Uterus (tissue), 4 donors: Measurements from ENCODE around the gene RBMS3. TPM values are rescaled to one million over a fixed set of nuclear protein-coding genes. Genes with fewer than 3 reads are reported as not detected.

Experiments
- DNase-seq, 2 donors: peaks; one replicate each; pipeline ENCODE4 v3.0.0-alpha.2; 2019 to 2020
- H3K27ac ChIP-seq, 2 donors: fragments of 200-600 bp; sonication (generic); 1 replicate in 1 of 2; 2 replicates in 1 of 2; pipeline ENCODE4 v1.5.1; 2016 to 2018
- H3K27me3 ChIP-seq, 2 donors: fragments of 200-600 bp; sonication (generic); one replicate each; pipeline ENCODE4 v1.5.1; 2018 to 2019; ENCODE audit warnings: control low read depth in 1 of 2
- H3K36me3 ChIP-seq, 2 donors: fragments of 200-600 bp; sonication (generic); one replicate each; pipeline ENCODE4 v1.5.1; 2019; ENCODE audit warnings: control low read depth in 1 of 2
- H3K4me1 ChIP-seq, 2 donors: fragments of 200-600 bp; sonication (generic); one replicate each; pipeline ENCODE4 v1.5.1; 2018 to 2019; ENCODE audit warnings: control low read depth in 1 of 2
- H3K4me3 ChIP-seq, 2 donors: fragments of 200-600 bp; sonication (generic); 1 replicate in 1 of 2; 2 replicates in 1 of 2; pipeline ENCODE4 v1.5.1; 2018 to 2019; ENCODE audit warnings: mild to moderate bottlenecking in 1 of 2
- H3K9me3 ChIP-seq, 2 donors: fragments of 200-600 bp; sonication (generic); one replicate each; pipeline ENCODE4 v1.5.1; 2019; ENCODE audit warnings: control low read depth in 1 of 2
- POLR2A ChIP-seq, 2 donors: fragments of 450-650 bp; IDR thresholded peaks; one replicate each; pipeline ENCODE4 v1.6.1; 2016; ENCODE audit warnings: antibody characterized with exemption in 2 of 2, mild to moderate bottlenecking in 1 of 2, moderate library complexity in 1 of 2
- intact Hi-C: fragments of 100-400 bp; cut with DNase I; formaldehyde crosslinking; loops from one replicate; pipeline ENCODE4 v1.15.1; 2023; ENCODE audit warnings: low total_unique reads
- total RNA-seq, 4 donors: library from RNA; depleted of rRNA in 3 of 4; stranded (reverse); fragments of >200 nt in 3 of 4; gene quantifications; one replicate each; pipeline versions ENCODE4 v1.1.0 to v1.2.4, GENCODE V29; 2014 to 2023
- TF ChIP-seq, protein P1 (sequence below), 4 experiments: fragments of 200-600 bp in 2 of 4; fragments of 450-650 bp in 2 of 4; sonication (generic) in 2 of 4; IDR thresholded peaks; one replicate each; pipeline ENCODE4 v1.5.1; 2016 to 2019; ENCODE audit warnings: antibody characterized with exemption in 4 of 4, mild to moderate bottlenecking in 2 of 4, moderate library complexity in 1 of 4
- donor health status: DM: yes; HTN: yes; CAD: no.

The RBMS3 gene
- total RNA-seq, 4 donors from 2014 or later, result 45.9 to 113 (median 75.4) TPM

DNA sequence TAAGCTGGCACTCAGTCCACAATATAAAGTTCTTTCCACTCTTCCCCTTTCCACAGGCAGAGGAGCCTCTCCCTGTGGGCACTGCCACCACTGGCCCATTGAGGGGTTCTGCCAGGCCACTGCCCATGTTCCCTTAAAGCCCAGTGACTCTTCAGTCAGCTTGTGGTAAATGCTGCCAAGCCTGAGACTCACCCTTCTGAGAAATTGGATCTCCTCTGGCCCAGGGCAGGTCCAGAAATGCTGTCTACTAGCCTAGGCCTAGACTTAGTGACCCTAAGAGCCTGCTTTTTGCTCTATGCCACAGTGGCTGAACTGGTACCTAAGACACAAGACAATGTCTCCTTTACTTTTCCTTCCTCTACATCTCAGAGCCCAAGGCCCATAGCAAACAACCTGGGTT lies 295.8 kb downstream of the RBMS3 start:
- no peak for DNase-seq
- TF ChIP-seq, protein P1, sequence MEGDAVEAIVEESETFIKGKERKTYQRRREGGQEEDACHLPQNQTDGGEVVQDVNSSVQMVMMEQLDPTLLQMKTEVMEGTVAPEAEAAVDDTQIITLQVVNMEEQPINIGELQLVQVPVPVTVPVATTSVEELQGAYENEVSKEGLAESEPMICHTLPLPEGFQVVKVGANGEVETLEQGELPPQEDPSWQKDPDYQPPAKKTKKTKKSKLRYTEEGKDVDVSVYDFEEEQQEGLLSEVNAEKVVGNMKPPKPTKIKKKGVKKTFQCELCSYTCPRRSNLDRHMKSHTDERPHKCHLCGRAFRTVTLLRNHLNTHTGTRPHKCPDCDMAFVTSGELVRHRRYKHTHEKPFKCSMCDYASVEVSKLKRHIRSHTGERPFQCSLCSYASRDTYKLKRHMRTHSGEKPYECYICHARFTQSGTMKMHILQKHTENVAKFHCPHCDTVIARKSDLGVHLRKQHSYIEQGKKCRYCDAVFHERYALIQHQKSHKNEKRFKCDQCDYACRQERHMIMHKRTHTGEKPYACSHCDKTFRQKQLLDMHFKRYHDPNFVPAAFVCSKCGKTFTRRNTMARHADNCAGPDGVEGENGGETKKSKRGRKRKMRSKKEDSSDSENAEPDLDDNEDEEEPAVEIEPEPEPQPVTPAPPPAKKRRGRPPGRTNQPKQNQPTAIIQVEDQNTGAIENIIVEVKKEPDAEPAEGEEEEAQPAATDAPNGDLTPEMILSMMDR (IDR thresholded peaks at IDR 0.05), result no peak
- TF ChIP-seq POLR2A (IDR thresholded peaks at IDR 0.05), result no peak
- Histone ChIP-seq H3K27ac (no peak overlapping the region), H3K4me1 (no peaks in the 10 kb centered on the region), H3K27me3 (no peaks in the 10 kb centered on the region), H3K9me3 (no peaks in the 10 kb centered on the region), H3K36me3 (peaks cover 0 to 2% of the 10 kb centered on the region in 2 donors), H3K4me3 (no peak overlapping the region)
- intact Hi-C loops, result no loop called here

DNA sequence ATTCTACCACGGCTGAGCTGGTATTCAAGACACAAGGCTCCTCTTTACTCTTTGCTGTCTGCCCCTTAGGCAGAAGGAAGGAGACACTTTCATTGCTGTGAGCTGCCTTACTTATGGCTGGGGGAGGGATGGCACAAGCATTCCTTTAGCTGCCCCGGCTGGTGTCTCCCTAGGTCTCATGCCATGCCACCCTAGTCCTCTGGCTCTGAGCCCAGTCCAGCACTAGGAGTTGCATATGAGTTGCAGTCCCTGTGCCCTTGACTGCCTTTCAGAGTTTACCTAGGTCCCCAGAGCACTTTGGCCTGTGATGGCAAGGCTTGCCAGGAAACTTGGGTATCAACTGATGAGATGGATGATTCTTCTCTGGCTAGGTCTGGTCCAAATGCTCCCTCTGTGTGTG lies 296.4 kb downstream of the RBMS3 start:
- no peaks in the 10 kb centered on the region for H3K9me3 ChIP-seq
- TF ChIP-seq POLR2A (IDR thresholded peaks at IDR 0.05), result no peak
- TF ChIP-seq, protein P1 (IDR thresholded peaks at IDR 0.05), result no peak
- no peaks in the 10 kb centered on the region for H3K4me1 ChIP-seq
- peaks cover 0 to 2% of the 10 kb centered on the region in 2 donors for H3K36me3 ChIP-seq
- H3K27ac ChIP-seq, result no peak overlapping the region
- DNase-seq, result no peak
- intact Hi-C loops, result no loop called here
- no peak overlapping the region for H3K4me3 ChIP-seq
- H3K27me3 ChIP-seq, result no peaks in the 10 kb centered on the region

DNA sequence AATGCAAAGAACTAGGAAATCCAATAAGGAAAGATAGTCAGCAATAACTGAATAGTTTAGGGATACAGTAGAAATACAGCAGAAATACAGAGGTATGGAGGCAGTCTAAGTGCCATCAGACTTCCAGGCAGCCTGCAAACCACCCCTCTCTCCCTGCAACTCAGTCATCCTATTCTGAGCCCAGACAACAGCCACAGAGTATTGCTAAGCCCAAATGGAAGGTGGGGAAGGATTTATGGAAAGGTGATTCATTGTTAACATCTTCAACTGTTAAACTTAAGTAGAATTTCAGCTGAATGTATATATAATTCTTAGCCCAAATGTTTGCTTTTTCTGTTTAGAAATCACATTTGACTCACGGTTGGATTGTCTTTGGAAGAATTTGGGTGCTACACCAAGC lies 300.4 kb downstream of the RBMS3 start:
- intact Hi-C loops, result no loop called here
- DNase-seq, result no peak
- Histone ChIP-seq H3K9me3 (no peaks in the 10 kb centered on the region), H3K4me3 (no peak overlapping the region), H3K36me3 (peaks cover 0 to 2% of the 10 kb centered on the region in 2 donors), H3K4me1 (no peaks in the 10 kb centered on the region), H3K27ac (no peak overlapping the region), H3K27me3 (no peaks in the 10 kb centered on the region)
- TF ChIP-seq, protein P1 (IDR thresholded peaks at IDR 0.05), result no peak
- TF ChIP-seq POLR2A (IDR thresholded peaks at IDR 0.05), result no peak

DNA sequence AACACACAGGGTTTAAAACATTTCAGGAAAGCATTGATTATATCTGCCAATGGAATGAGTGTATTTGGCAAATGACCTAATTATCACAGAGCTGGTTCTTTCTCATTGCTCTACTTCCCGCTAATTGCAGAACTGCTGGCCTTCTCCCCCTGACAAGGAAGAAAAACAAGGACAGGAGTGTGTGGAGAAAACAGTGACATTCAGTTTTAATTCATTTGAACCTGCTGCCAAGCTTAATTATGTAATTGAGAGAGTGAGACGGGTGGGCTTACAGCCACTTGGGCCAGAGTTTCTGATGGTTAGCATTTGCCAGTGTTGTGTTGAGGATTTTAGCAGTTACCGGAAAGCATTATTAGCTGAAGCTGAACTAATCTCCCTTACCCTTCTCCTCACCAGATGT lies 301.4 kb downstream of the RBMS3 start:
- H3K9me3 ChIP-seq, result no peaks in the 10 kb centered on the region
- no peaks in the 10 kb centered on the region for H3K27me3 ChIP-seq
- DNase-seq, result no peak
- no peak overlapping the region for H3K4me3 ChIP-seq
- intact Hi-C loops, result no loop called here
- peaks cover 0 to 2% of the 10 kb centered on the region in 2 donors for H3K36me3 ChIP-seq
- H3K27ac ChIP-seq, result no peak overlapping the region
- H3K4me1 ChIP-seq, result no peaks in the 10 kb centered on the region
- TF ChIP-seq, protein P1 (IDR thresholded peaks at IDR 0.05), result no peak
- no peak for TF ChIP-seq POLR2A (IDR thresholded peaks at IDR 0.05)

DNA sequence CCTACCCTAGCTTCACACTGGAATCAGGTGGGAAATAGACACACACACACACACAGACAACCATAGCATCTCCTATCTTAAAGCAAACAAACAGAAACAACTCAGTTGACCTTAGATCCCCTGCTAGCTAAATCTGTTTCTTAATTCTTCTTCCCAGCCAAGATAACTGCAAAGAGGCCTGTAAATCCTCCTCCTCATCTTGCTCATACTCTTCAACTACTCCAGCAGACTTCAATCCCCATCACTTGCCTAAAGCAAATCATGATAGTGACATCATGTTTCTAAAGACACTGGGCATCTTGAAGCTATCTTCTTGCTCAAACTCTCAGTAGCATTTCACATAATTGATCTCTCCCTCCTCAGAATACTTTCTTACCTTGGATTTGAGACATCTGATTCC lies 303.0 kb downstream of the RBMS3 start:
- intact Hi-C loops, result no loop called here
- DNase-seq, result no peak
- Histone ChIP-seq H3K4me3 (no peak overlapping the region), H3K4me1 (no peaks in the 10 kb centered on the region), H3K9me3 (no peaks in the 10 kb centered on the region), H3K36me3 (peaks cover 0 to 2% of the 10 kb centered on the region in 2 donors), H3K27me3 (no peaks in the 10 kb centered on the region), H3K27ac (no peak overlapping the region)
- no peak for TF ChIP-seq POLR2A (IDR thresholded peaks at IDR 0.05)
- TF ChIP-seq, protein P1 (IDR thresholded peaks at IDR 0.05), result no peak
